Measurements from ENCODE around the gene BOD1.

BOD1 gene

GRCh38 chr5:173581408-173582215 lies 34.8 kb downstream of the BOD1 start:
- H3K4me3 ChIP-seq (replicated peaks; ENCODE audit: insufficient read depth, low read length): no peak overlapping the region
- H3K27ac ChIP-seq (replicated peaks): no peak overlapping the region
- DNase-seq (ENCODE audit: low read depth in 1 of 2, low spot score in 1 of 2): peak; percentile 16 to 21
- H3K27me3 ChIP-seq (ENCODE audit: insufficient read depth, poor library complexity, severe bottlenecking): no peaks in the 10 kb centered on the region
- TF ChIP-seq GABPA (IDR thresholded peaks at IDR 0.05; ENCODE audit: low read depth) (no peak), CTCF (IDR thresholded peaks at IDR 0.05; ENCODE audit: insufficient read depth, low read length) (peak; percentile 51)

- no peak for DNase-seq (ENCODE audit: low read depth in 1 of 2, low spot score in 1 of 2)
- TF ChIP-seq REST (IDR thresholded peaks at IDR 0.05; ENCODE audit: insufficient replicate concordance, low read depth) (no peak), POLR2AphosphoS5 (IDR thresholded peaks at IDR 0.05; ENCODE audit: low read depth) (no peak), CTCF (IDR thresholded peaks at IDR 0.05; ENCODE audit: insufficient read depth, low read length) (no peak), GABPA (IDR thresholded peaks at IDR 0.05; ENCODE audit: low read depth) (no peak), SPI1 (IDR thresholded peaks at IDR 0.05; ENCODE audit: borderline replicate concordance, low read depth) (no peak)
- Histone ChIP-seq H3K27me3 (ENCODE audit: insufficient read depth, poor library complexity, severe bottlenecking) (no peaks in the 10 kb centered on the region), H3K4me3 (replicated peaks; ENCODE audit: insufficient read depth, low read length) (no peak overlapping the region), H3K27ac (replicated peaks) (no peak overlapping the region)
These were observed 37.4 kb downstream of the BOD1 start for GRCh38 chr5:173578947-173579615.

GRCh38 chr5:173577817-173578216 lies 38.6 kb downstream of the BOD1 start:
- Histone ChIP-seq H3K27ac (replicated peaks) (no peak overlapping the region), H3K27me3 (ENCODE audit: insufficient read depth, poor library complexity, severe bottlenecking) (peaks cover 4% of the 10 kb centered on the region), H3K4me3 (replicated peaks; ENCODE audit: insufficient read depth, low read length) (no peak overlapping the region)
- TF ChIP-seq CTCF (IDR thresholded peaks at IDR 0.05; ENCODE audit: insufficient read depth, low read length) (no peak), POLR2AphosphoS5 (IDR thresholded peaks at IDR 0.05; ENCODE audit: low read depth) (no peak), GABPA (IDR thresholded peaks at IDR 0.05; ENCODE audit: low read depth) (no peak), REST (IDR thresholded peaks at IDR 0.05; ENCODE audit: insufficient replicate concordance, low read depth) (no peak), SPI1 (IDR thresholded peaks at IDR 0.05; ENCODE audit: borderline replicate concordance, low read depth) (no peak)
- DNase-seq (ENCODE audit: low read depth in 1 of 2, low spot score in 1 of 2): no peak

Data from HL-60 (cell line).